HCT116 (cell line): ENCODE measurements around the gene PHF19. TPM values are rescaled to one million over a fixed set of nuclear protein-coding genes. Genes with fewer than 3 reads are reported as not detected.

Source experiments
- ATAC-seq: fragments of 200-7000 bp; cut with Tn5 transposase; 2 replicates; pipeline ENCODE4 v1.9.1; 2020; ENCODE audit warnings: mild to moderate bottlenecking, moderate library complexity
- BruUV-seq: library from RNA; stranded (reverse); fragments of 400-500 nt; replicated peaks from 2 replicates; lab custom pipeline; 2021; lab: Mats Ljungman, UMichigan
- CTCF ChIA-PET: fragments of 300-600 bp; sonication (Branson Sonifier 250); formaldehyde crosslinking; loops from one replicate; lab custom pipeline; 2021; ENCODE audit warnings: antibody characterized with exemption; lab: Charles Lee
- POLR2A ChIA-PET: fragments of 300-600, 350-600 bp; sonication (Branson Sonifier 250); formaldehyde crosslinking; loops from one replicate; lab custom pipeline; 2021; ENCODE audit warnings: antibody characterized with exemption; lab: Charles Lee
- RAD21 ChIA-PET, 2 experiments: fragments of 300-600 bp; sonication (Branson Sonifier 250); formaldehyde crosslinking; loops; one replicate each; lab custom pipeline; 2023; ENCODE audit warnings: low total read pairs in 2 of 2; ENCODE audit not compliant: uncharacterized antibody in 2 of 2, unreplicated experiment in 2 of 2, low non-redundant PET in 1 of 2; lab: Charles Lee
- DNase-seq: peaks from one replicate; pipeline ENCODE4 v3.0.0-alpha.2; 2010; ENCODE audit warnings: low read depth, low spot score
- H2AFZ ChIP-seq: fragments of 200-600 bp; shearing (Covaris generic), sonication (generic); 2 replicates; pipeline ENCODE4 v1.6.1; 2017; ENCODE audit warnings: low read depth, mixed run types, mixed read lengths, antibody characterized with exemption, low read length; ENCODE audit not compliant: poor library complexity, severe bottlenecking
- H3K27ac ChIP-seq: 2 replicates; pipeline ENCODE4 v1.5.1; 2012; ENCODE audit warnings: low read depth, low read length
- H3K27me3 ChIP-seq: fragments of 200-600 bp; sonication (generic); 2 replicates; pipeline ENCODE4 v1.6.1; 2016; ENCODE audit warnings: mixed run types, low read length, mixed read lengths; ENCODE audit not compliant: insufficient read depth
- H3K36me3 ChIP-seq, 2 experiments: fragments of 200-500 bp in 1 of 2; fragments of 200-600 bp in 1 of 2; sonication (Bioruptor generic) in 1 of 2; sonication (generic) in 1 of 2; 2 replicates each; pipeline versions ENCODE4 v1.5.1 to v1.6.1; 2014 to 2016; ENCODE audit warnings: low read length in 2 of 2, inconsistent platforms in 1 of 2, mixed read lengths in 1 of 2, mixed run types in 1 of 2; ENCODE audit not compliant: insufficient read depth in 2 of 2, control insufficient read depth in 1 of 2
- H3K4me1 ChIP-seq, 2 experiments: fragments of 200-600 bp in 1 of 2; sonication (generic) in 1 of 2; 2 replicates each; pipeline versions ENCODE4 v1.5.1 to v1.6.1; 2012 to 2017; ENCODE audit warnings: low read length in 2 of 2, inconsistent platforms in 1 of 2, mild to moderate bottlenecking in 1 of 2, mixed read lengths in 1 of 2, mixed run types in 1 of 2, moderate library complexity in 1 of 2; ENCODE audit not compliant: insufficient read depth in 2 of 2, control insufficient read depth in 1 of 2
- H3K4me2 ChIP-seq: fragments of 200-600 bp; sonication (generic); 2 replicates; pipeline ENCODE4 v1.6.1; 2017; ENCODE audit warnings: mixed run types, low read length, mixed read lengths
- H3K4me3 ChIP-seq, 2 experiments: fragments of 200-600 bp in 1 of 2; sonication (generic) in 1 of 2; replicated peaks in 1 of 2; 2 replicates each; pipeline ENCODE4 v1.5.1; 2011 to 2016; ENCODE audit warnings: low read length in 2 of 2, control low read depth in 1 of 2, low read depth in 1 of 2, mild to moderate bottlenecking in 1 of 2, mixed read lengths in 1 of 2, mixed run types in 1 of 2
- H3K79me2 ChIP-seq: fragments of 200-600 bp; sonication (generic); 2 replicates; pipeline ENCODE4 v1.6.1; 2017; ENCODE audit warnings: mild to moderate bottlenecking, mixed run types, low read length, moderate library complexity, mixed read lengths; ENCODE audit not compliant: insufficient read depth
- H3K9ac ChIP-seq: fragments of 200-600 bp; sonication (generic); 2 replicates; pipeline ENCODE4 v1.6.1; 2016; ENCODE audit warnings: low read length, mixed read lengths
- H3K9me2 ChIP-seq: fragments of 200-600 bp; sonication (generic), shearing (Covaris generic); 2 replicates; pipeline ENCODE4 v1.6.1; 2017; ENCODE audit warnings: mixed run types, mild to moderate bottlenecking, moderate library complexity; ENCODE audit not compliant: insufficient read depth
- H3K9me3 ChIP-seq, 2 experiments: fragments of 200-500 bp in 1 of 2; fragments of 200-600 bp in 1 of 2; sonication (Bioruptor generic) in 1 of 2; sonication (generic) in 1 of 2; 2 replicates each; pipeline ENCODE4 v1.6.1; 2014 to 2017; ENCODE audit warnings: low read length in 2 of 2, mixed read lengths in 2 of 2, inconsistent platforms in 1 of 2, low read depth in 1 of 2, mild to moderate bottlenecking in 1 of 2, mixed run types in 1 of 2, moderate library complexity in 1 of 2; ENCODE audit not compliant: control insufficient read depth in 1 of 2, insufficient read depth in 1 of 2
- H4K20me1 ChIP-seq: fragments of 200-600 bp; sonication (generic), shearing (Covaris generic); 2 replicates; pipeline ENCODE4 v1.6.1; 2017; ENCODE audit warnings: mixed run types, mild to moderate bottlenecking, moderate library complexity; ENCODE audit not compliant: insufficient read depth
- ATF3 ChIP-seq: IDR thresholded peaks from 2 replicates; pipeline ENCODE4 v1.6.1; 2012
- EZH2phosphoT487 ChIP-seq: fragments of 200-600 bp; IDR thresholded peaks from 2 replicates; pipeline ENCODE4 v1.6.1; 2018; ENCODE audit warnings: antibody characterized with exemption, borderline replicate concordance
- POLR2A ChIP-seq: IDR thresholded peaks from 2 replicates; pipeline ENCODE4 v1.7.0; 2011; ENCODE audit warnings: borderline replicate concordance; ENCODE audit not compliant: insufficient read depth, insufficient read length; ENCODE audit errors: extremely low read depth
- SP1 ChIP-seq: IDR thresholded peaks from 2 replicates; pipeline ENCODE4 v1.6.1; 2012; ENCODE audit warnings: low read depth
- SRF ChIP-seq: IDR thresholded peaks from 2 replicates; pipeline ENCODE4 v1.6.1; 2012; ENCODE audit warnings: low read depth
- ZFX ChIP-seq: fragments of 450-650 bp; IDR thresholded peaks from 2 replicates; pipeline ENCODE4 v1.6.1; 2017
- intact Hi-C: fragments of 100-400 bp; cut with micrococcal nuclease; formaldehyde crosslinking; loops from 2 replicates; pipeline ENCODE4 v1.10.0; 2022
- total RNA-seq: library from RNA; stranded (reverse); gene quantifications from one replicate; pipeline ENCODE4 v1.2.1, GENCODE V29; 2021; ENCODE audit not compliant: unreplicated experiment

PHF19 gene
- total RNA-seq, 1 experiment from 2014 or later, result 74.0 TPM

GRCh38 chr9:120894321-120895148 lies 17.5 kb upstream of the PHF19 start:
- H3K9ac ChIP-seq, result no peak overlapping the region
- no peak overlapping the region for H3K4me3 ChIP-seq
- no peaks in the 10 kb centered on the region for H3K9me3 ChIP-seq
- H3K27me3 ChIP-seq, result no peaks in the 10 kb centered on the region
- no peaks in the 10 kb centered on the region for H3K36me3 ChIP-seq
- peaks cover 5 to 12% of the 10 kb centered on the region in 2 experiments; a peak in 3 of 4 replicates for H3K4me1 ChIP-seq
- TF ChIP-seq SP1 (no peak), ATF3 (no peak), EZH2phosphoT487 (no peak), POLR2A (no peak)
- POLR2A ChIA-PET, result interaction anchor here (0.8 kb wide), 1 partner anchor 38 kb away, joined by 3 read pairs; no protein-coding TSS in a partner anchor
- no peaks in the 10 kb centered on the region for H3K9me2 ChIP-seq
- ATAC-seq, result no peak
- no peak for DNase-seq
- no TSS peak for BruUV-seq
- H2AFZ ChIP-seq, result no peak overlapping the region
- intact Hi-C loops, result no loop called here
- H3K27ac ChIP-seq, result no peak overlapping the region
- H4K20me1 ChIP-seq, result no peaks in the 10 kb centered on the region
- CTCF ChIA-PET, result interaction anchor here (0.6 kb wide), 1 partner anchor 11 kb away, joined by 3 read pairs; no protein-coding TSS in a partner anchor
- H3K4me2 ChIP-seq, result no peak overlapping the region
- RAD21 ChIA-PET, result no interaction called here
- no peaks in the 10 kb centered on the region for H3K79me2 ChIP-seq

GRCh38 chr9:120893611-120894307 lies 16.8 kb upstream of the PHF19 start:
- DNase-seq, result no peak
- H3K36me3 ChIP-seq, result no peaks in the 10 kb centered on the region
- H3K9ac ChIP-seq, result no peak overlapping the region
- no peak overlapping the region for H3K4me3 ChIP-seq
- H3K79me2 ChIP-seq, result no peaks in the 10 kb centered on the region
- intact Hi-C loops, result no loop called here
- no peaks in the 10 kb centered on the region for H3K9me3 ChIP-seq
- H3K27me3 ChIP-seq, result no peaks in the 10 kb centered on the region
- H4K20me1 ChIP-seq, result no peaks in the 10 kb centered on the region
- no peaks in the 10 kb centered on the region for H3K9me2 ChIP-seq
- H3K27ac ChIP-seq, result no peak overlapping the region
- no peak for ATAC-seq
- ChIA-PET RAD21 (no interaction called here), POLR2A (no interaction called here), CTCF (interaction anchor here (0.6 kb wide), 1 partner anchor 10 kb away, joined by 3 read pairs; no protein-coding TSS in a partner anchor)
- TF ChIP-seq ZFX (no peak), SRF (no peak)
- H2AFZ ChIP-seq, result no peak overlapping the region
- H3K4me1 ChIP-seq, result peaks cover 5 to 12% of the 10 kb centered on the region in 2 experiments; a peak in 3 of 4 replicates
- H3K4me2 ChIP-seq, result no peak overlapping the region
- BruUV-seq, result no TSS peak
